GM08714 (cell line): ENCODE measurements around the gene HHLA2.
"Not testable (repeated sequence)": the region's sequence is repeated elsewhere in the genome, so short reads cannot be mapped to it uniquely, and the experiment has no call there.

Experiments
- H3K4me3 ChIP-seq: fragments of 200-500 bp; sonication (Bioruptor generic); 2 replicates; pipeline ENCODE4 v1.5.1; 2014; ENCODE audit warnings: mild to moderate bottlenecking, low read length, inconsistent platforms
- ZNF274 ChIP-seq: IDR thresholded peaks from 2 replicates; pipeline ENCODE4 v1.6.1; 2012; ENCODE audit warnings: mild to moderate bottlenecking, low read depth, low read length

Gene HHLA2

GRCh38 chr3:108343491-108343890 is 47.1 kb downstream of the HHLA2 start:
- TF ChIP-seq ZNF274, result no peak
- no peak overlapping the region for H3K4me3 ChIP-seq

- no peak for TF ChIP-seq ZNF274
- no peak overlapping the region; the same call in 1 of the 2 replicates for H3K4me3 ChIP-seq
Observed at GRCh38 chr3:108345492-108346205, 49.3 kb downstream of the HHLA2 start.

GRCh38 chr3:108346301-108347227 is 50.2 kb downstream of the HHLA2 start:
- TF ChIP-seq ZNF274, result no peak
- H3K4me3 ChIP-seq, result no peak overlapping the region

- no peak for TF ChIP-seq ZNF274
- no peak overlapping the region for H3K4me3 ChIP-seq
Observed at GRCh38 chr3:108352176-108352575, 55.8 kb downstream of the HHLA2 start.

- H3K4me3 ChIP-seq, result no peak overlapping the region
- no peak for TF ChIP-seq ZNF274
Observed at GRCh38 chr3:108354562-108354961, 58.2 kb downstream of the HHLA2 start.

- TF ChIP-seq ZNF274, result no peak
- H3K4me3 ChIP-seq, result no peak overlapping the region
Observed at GRCh38 chr3:108357042-108357441, 60.7 kb downstream of the HHLA2 start.

- H3K4me3 ChIP-seq, result no peak overlapping the region
- no peak for TF ChIP-seq ZNF274
Observed at GRCh38 chr3:108359011-108359410, 62.7 kb downstream of the HHLA2 start.

GRCh38 chr3:108376026-108376425 is 79.7 kb downstream of the HHLA2 start:
- H3K4me3 ChIP-seq, result no peak overlapping the region
- TF ChIP-seq ZNF274, result no peak

- no peak overlapping the region for H3K4me3 ChIP-seq
- no peak for TF ChIP-seq ZNF274
Observed at GRCh38 chr3:108377384-108377783, 81.0 kb downstream of the HHLA2 start.

- no peak for TF ChIP-seq ZNF274
- H3K4me3 ChIP-seq, result no peak overlapping the region
Observed at GRCh38 chr3:108378153-108378951, 82.0 kb downstream of the HHLA2 start.

- H3K4me3 ChIP-seq, result not testable (repeated sequence)
Observed at GRCh38 chr3:108378952-108379342, 82.6 kb downstream of the HHLA2 start.

GRCh38 chr3:108380128-108380795 is 83.9 kb downstream of the HHLA2 start:
- no peak overlapping the region for H3K4me3 ChIP-seq
- TF ChIP-seq ZNF274, result no peak

GRCh38 chr3:108381529-108382140 is 85.3 kb downstream of the HHLA2 start:
- TF ChIP-seq ZNF274, result no peak

More at GRCh38 chr3:108381529-108382140, 85.3 kb downstream of the HHLA2 start:
- H3K4me3 ChIP-seq, result no peak overlapping the region
